GM18861 (cell line): ENCODE data around the gene DENND4C.
"Not testable (repeated sequence)": the region's sequence is repeated elsewhere in the genome, so short reads cannot be mapped to it uniquely, and the experiment has no call there.

Experiments used
- ATAC-seq: cut with Tn5 transposase; IDR thresholded peaks from one replicate; pipeline ENCODE4 v1.9.1; 2021; ENCODE audit not compliant: unreplicated experiment

Gene DENND4C

GRCh38 chr9:19369107-19369506 is 138.6 kb downstream of the DENND4C start:
- ATAC-seq: no peak

GRCh38 chr9:19371942-19372341 is 141.4 kb downstream of the DENND4C start:
- no peak for ATAC-seq

- ATAC-seq: no peak
Observed at GRCh38 chr9:19372567-19372966, 142.1 kb downstream of the DENND4C start.

GRCh38 chr9:19373527-19373926 is 143.0 kb downstream of the DENND4C start:
- ATAC-seq: no peak

- no peak for ATAC-seq
Observed at GRCh38 chr9:19375538-19375937, 145.0 kb downstream of the DENND4C start.

DNA sequence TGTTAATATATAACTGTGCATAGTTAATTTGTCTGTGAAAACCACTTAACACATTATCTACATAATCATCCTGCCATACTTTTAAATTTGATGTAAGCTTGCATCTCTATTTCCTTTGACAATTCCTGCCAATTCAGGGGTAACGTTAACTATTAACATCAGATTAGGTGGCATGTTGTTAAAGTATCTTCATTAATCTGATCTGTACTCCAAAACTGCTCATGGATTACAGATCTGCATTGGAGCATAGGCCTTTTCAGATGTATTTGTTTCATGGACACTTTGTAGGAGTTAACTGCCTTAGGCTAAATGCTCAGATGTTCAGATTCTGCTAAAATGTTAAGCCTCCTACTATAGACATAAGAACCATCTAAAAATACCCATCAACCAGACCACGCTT is 146.4 kb downstream of the DENND4C start:
- ATAC-seq: no peak

GRCh38 chr9:19378164-19378563 is 147.7 kb downstream of the DENND4C start:
- ATAC-seq: no peak

DNA sequence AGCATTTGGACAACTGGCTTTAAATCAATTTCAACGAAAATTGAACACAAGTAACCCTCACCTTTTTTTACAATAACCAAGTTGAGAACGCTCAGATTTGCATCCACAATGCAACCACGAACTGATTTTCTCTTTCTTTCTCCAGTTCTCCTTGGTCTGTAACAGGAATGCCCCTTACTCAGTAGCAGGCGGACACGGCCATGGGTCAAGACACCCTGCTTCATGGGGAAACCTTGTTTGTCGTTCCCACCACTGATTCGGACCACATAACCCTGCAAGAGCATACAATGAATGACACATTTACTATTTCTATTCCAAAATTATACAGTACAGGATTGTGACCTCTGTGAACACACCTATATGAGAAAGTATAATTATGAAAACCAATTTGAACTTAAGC is 148.2 kb downstream of the DENND4C start:
- no peak for ATAC-seq

DNA sequence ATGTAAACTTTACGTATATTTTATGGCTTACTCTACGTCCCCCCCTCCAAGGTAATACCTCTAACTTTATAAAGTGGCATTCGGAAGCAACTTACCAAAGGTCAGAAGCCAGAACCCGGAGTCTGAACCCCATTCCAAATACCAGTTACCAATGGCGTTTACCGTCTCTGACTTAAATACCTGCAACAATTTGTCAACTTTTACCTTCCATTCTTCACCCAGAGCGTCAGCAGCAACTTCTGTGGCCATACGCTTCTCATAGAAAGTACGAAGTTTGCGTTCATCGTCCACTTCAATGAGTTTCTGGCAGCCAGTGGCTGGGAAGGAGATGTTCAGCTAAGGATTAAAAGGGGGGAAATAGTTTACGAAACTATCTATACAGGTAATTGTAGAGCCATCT is 148.8 kb downstream of the DENND4C start:
- no peak for ATAC-seq

DNA sequence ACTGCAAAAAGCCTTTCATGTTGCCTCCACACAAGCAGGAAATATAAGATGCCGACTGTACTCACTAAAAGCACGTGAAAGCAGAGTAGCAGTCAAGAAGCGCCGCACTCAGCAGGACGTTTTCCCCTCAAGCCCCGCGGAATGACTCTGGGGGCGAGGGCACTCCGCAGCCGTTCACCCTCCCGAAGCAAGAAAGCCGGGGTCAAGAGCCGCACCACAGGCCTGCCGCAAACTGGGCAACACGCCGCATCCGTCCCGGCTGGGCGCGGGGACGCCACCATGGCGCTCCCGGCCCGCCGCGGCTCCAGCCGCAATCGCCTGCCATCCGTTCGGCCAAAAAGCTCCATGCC is 149.2 kb downstream of the DENND4C start:
- ATAC-seq: peak; percentile 21

GRCh38 chr9:19380826-19381075 is 150.3 kb downstream of the DENND4C start:
- ATAC-seq: no peak

DNA sequence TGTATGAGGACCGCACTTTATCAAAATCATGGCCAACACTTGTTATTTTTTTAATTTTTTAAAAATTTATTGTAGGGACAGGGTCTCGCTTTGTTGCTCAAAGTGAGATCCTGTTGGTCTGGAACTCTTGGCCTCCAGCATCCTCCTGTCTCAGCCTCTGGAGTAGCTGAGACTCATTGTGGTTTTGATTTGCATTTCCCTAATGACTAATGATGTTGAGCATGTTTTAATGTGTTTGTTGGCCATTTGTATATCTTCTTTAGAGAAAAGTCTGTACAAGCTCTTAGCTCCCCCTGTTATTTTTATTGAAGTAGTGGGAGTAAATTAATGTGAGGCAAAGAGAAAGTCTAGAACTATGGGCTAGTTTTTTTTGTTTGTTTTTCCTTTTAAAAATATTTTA is 151.2 kb downstream of the DENND4C start:
- ATAC-seq: no peak

GRCh38 chr9:19385212-19385611 is 154.7 kb downstream of the DENND4C start:
- ATAC-seq: not testable (repeated sequence)

- ATAC-seq: no peak
Observed at GRCh38 chr9:19385786-19386501, 155.5 kb downstream of the DENND4C start.

GRCh38 chr9:19386502-19387044 is 156.1 kb downstream of the DENND4C start:
- no peak for ATAC-seq

DNA sequence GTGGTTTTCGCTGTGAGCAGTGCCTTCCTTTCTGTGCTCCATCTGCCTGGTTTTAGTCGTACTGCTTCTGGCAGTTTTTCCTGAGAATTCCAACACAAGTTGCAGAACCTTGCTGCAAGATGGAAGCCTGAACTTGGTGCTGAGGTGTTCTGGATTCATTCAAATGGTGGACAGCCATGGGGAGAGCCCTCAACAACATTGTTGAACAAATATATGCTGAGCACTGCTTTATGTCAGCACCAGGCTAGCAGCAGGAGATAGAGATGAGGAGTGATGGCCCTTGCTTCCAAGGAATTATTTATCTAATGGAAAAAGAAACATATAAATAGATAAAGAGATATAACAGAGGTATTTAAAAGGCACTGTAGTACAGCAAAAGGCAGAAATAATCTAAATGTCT is 156.8 kb downstream of the DENND4C start:
- no peak for ATAC-seq

DNA sequence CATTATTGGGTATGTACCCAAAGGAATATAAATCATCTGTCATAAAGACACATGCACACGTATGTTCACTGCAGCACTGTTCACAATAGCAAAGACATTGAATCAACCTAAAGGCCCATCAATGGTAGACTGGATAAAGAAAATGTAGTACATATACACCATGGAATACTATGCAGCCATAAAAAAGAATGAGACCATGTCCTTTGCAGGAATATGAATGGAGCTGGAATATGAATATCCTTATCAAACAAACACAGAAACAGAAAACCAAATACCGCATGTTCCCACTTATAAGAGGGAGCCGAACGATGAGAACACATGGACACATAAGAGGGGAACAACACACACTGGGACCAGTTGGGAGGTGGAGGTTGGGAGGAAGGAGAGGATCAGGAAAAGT is 159.0 kb downstream of the DENND4C start:
- not testable (repeated sequence) for ATAC-seq

GRCh38 chr9:19397845-19398244 is 167.4 kb downstream of the DENND4C start:
- ATAC-seq: no peak

DNA sequence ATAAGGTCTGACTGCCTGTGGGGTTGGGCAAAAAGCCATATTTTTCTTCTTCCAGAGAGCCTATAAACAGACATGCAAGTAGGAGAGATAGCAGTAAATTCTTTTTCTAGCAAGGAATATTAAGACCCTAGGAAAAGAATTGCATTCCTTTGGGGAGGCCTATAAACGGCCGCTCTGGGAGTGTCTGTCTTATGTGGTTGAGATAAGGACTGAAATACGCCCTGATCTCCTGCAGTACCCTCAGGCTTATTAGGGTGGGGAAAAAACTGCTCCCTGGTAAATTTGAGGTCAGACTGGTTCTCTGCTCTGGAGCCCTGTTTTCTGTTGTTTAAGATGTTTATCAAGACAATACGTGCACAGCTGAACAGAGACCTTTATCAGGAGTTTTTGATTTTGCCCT is 172.7 kb downstream of the DENND4C start:
- not testable (repeated sequence) for ATAC-seq

DNA sequence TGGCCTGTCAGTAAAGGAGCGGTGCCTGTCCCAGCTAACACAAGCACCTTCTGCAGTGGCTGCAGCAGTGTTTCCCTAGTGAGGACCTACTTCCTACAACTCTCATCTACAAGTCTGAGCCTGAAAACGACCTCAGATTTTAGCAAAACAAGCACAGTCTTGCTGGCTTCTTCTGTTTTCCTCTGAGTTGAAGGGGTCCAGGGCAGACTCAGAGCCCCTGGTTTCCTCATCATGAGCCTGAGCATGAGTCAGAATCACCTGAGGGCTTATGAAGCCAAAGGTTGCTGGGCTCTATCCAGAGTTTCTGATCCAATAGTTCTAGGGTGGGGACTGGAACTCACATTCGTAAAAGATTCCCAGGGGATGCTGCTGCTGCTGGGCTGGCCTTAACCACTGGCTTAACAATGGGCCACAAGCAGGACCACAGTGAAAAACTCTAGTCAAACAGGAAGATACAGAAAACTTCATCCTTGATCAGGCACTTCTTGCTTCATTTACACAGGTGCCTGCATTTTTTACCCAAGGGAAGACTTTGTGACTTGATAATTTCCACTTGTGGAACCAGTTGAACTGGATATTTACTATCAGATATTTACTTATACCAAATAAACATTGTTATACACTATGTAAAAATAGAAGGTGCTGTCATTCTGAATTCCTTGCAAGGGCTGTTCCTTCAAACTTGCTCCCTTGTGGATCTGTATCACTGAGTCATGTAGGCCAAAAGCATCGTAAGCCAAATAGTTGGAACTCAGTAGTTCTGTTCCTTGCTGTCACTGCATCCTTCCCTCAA is 174.0 kb downstream of the DENND4C start:
- no peak for ATAC-seq

GRCh38 chr9:19405771-19406170 is 175.3 kb downstream of the DENND4C start:
- no peak for ATAC-seq

- ATAC-seq: no peak
Observed at GRCh38 chr9:19408316-19408692, 177.8 kb downstream of the DENND4C start.
